HepG2 (cell line): Measurements from ENCODE around the gene JMJD8. TPM values are rescaled to one million over a fixed set of nuclear protein-coding genes. Genes with fewer than 3 reads are reported as not detected.

ENCODE experiments used
- ATAC-seq: fragments of 200-7000 bp; cut with Tn5 transposase; 3 replicates; pipeline ENCODE4 v1.9.1; 2020; ENCODE audit warnings: mild to moderate bottlenecking, moderate library complexity
- BruUV-seq: library from RNA; stranded (reverse); fragments of 400-500 nt; replicated peaks from 2 replicates; lab custom pipeline; 2021; lab: Mats Ljungman, UMichigan
- CTCF ChIA-PET: fragments of 300-600 bp; formaldehyde crosslinking; extraction: SDS; loops from one replicate; lab custom pipeline; 2021; ENCODE audit warnings: low total read pairs, inconsistent platforms, low intra/inter-chr PET ratio; lab: Yijun Ruan, JAX
- POLR2A ChIA-PET: fragments of 350-600 bp; sonication (Branson Sonifier 250); formaldehyde crosslinking; loops from one replicate; lab custom pipeline; 2020; ENCODE audit warnings: antibody characterized with exemption, inconsistent platforms; lab: Yijun Ruan, JAX
- DNase-seq: peaks from one replicate; pipeline ENCODE4 v3.0.0-alpha.2; 2015; ENCODE audit warnings: low spot score
- FAIRE-seq: peaks from 3 replicates; lab custom pipeline; 2011; peaks lifted over from hg19 to GRCh38; lab: Jason Lieb, UNC
- H2AFZ ChIP-seq: one replicate; pipeline ENCODE4 v1.6.1; 2011; ENCODE audit warnings: low read length, inconsistent platforms
- H3K27ac ChIP-seq: fragments of 300-600 bp; 3 replicates; pipeline ENCODE4 v1.8.0; 2011; ENCODE audit warnings: mixed run types, mild to moderate bottlenecking, mixed read lengths, low read length, inconsistent platforms; ENCODE audit not compliant: insufficient read depth; ENCODE audit errors: extremely low read length
- H3K27me3 ChIP-seq, 2 experiments: fragments of 200-600 bp in 1 of 2; 2 replicates in 1 of 2; 3 replicates in 1 of 2; pipeline versions ENCODE4 v1.6.0 to v1.8.0; 2011; ENCODE audit warnings: low read length in 2 of 2, mild to moderate bottlenecking in 2 of 2, moderate library complexity in 2 of 2, inconsistent platforms in 1 of 2; ENCODE audit not compliant: insufficient read depth in 2 of 2, control insufficient read depth in 1 of 2
- H3K36me3 ChIP-seq, 2 experiments: fragments of 200-600 bp in 1 of 2; replicated peaks in 1 of 2; 2 replicates in 1 of 2; 3 replicates in 1 of 2; pipeline versions ENCODE4 v1.5.1 to v1.8.0; 2011; ENCODE audit warnings: low read length in 2 of 2, inconsistent platforms in 1 of 2; ENCODE audit not compliant: insufficient read depth in 2 of 2, control insufficient read depth in 1 of 2
- H3K4me1 ChIP-seq: 2 replicates; pipeline ENCODE4 v1.5.1; 2012; ENCODE audit warnings: low read length, inconsistent platforms; ENCODE audit not compliant: insufficient read depth
- H3K4me2 ChIP-seq: 2 replicates; pipeline ENCODE4 v1.6.0; 2011; ENCODE audit warnings: low read depth, low read length, inconsistent platforms
- H3K4me3 ChIP-seq, 3 experiments: fragments of 200-600 bp in 1 of 3; sonication (generic), shearing (Covaris generic) in 1 of 3; replicated peaks in 1 of 3; 2 replicates each; pipeline ENCODE4 v1.5.1; 2011 to 2016; ENCODE audit warnings: low read length in 3 of 3, inconsistent platforms in 2 of 3, low read depth in 2 of 3, mild to moderate bottlenecking in 2 of 3, control low read depth in 1 of 3, mixed read lengths in 1 of 3; ENCODE audit not compliant: insufficient read depth in 1 of 3
- H3K79me2 ChIP-seq: one replicate; pipeline ENCODE4 v1.6.1; 2011; ENCODE audit warnings: low read length, inconsistent platforms; ENCODE audit not compliant: insufficient read depth
- H3K9ac ChIP-seq: 2 replicates; pipeline ENCODE4 v1.6.0; 2011; ENCODE audit warnings: mild to moderate bottlenecking, low read depth, low read length, inconsistent platforms; ENCODE audit not compliant: insufficient read depth
- H3K9me3 ChIP-seq: 2 replicates; pipeline ENCODE4 v1.5.1; 2012; ENCODE audit warnings: mild to moderate bottlenecking, low read length
- H4K20me1 ChIP-seq: 2 replicates; pipeline ENCODE4 v1.6.0; 2011; ENCODE audit warnings: inconsistent platforms, mild to moderate bottlenecking, low read length, moderate library complexity; ENCODE audit not compliant: insufficient read depth
- AGO2 ChIP-seq: fragments of 200-400 bp; formaldehyde crosslinking; optimal IDR thresholded peaks from 2 replicates; pipeline ENCODE3; 2017; ENCODE audit warnings: mild to moderate bottlenecking, low read depth, low read length, moderate library complexity
- FOXA3 ChIP-seq: IDR thresholded peaks from 2 replicates; pipeline ENCODE4 v1.6.1; 2016; ENCODE audit warnings: missing genetic modification reagents, missing compliant biosample characterization
- HNRNPL ChIP-seq: fragments of 200-400 bp; formaldehyde crosslinking; IDR thresholded peaks from 2 replicates; pipeline ENCODE4 v1.6.1; 2017; ENCODE audit warnings: mild to moderate bottlenecking, low read depth, low read length
- IRF2 ChIP-seq: IDR thresholded peaks from 2 replicates; pipeline ENCODE4 v1.6.1; 2018; ENCODE audit warnings: missing genetic modification reagents, missing compliant biosample characterization
- RBFOX2 ChIP-seq: fragments of 200-400 bp; formaldehyde crosslinking; IDR thresholded peaks from 2 replicates; pipeline ENCODE4 v1.6.1; 2017; ENCODE audit warnings: low read depth, mild to moderate bottlenecking, low read length
- YEATS4 ChIP-seq: sonication (generic); formaldehyde crosslinking; IDR thresholded peaks from 2 replicates; pipeline ENCODE4 v1.4.0; 2020; ENCODE audit warnings: missing genetic modification reagents, borderline replicate concordance
- ZC3H4 ChIP-seq: sonication (generic); formaldehyde crosslinking; IDR thresholded peaks from 2 replicates; pipeline ENCODE4 v1.4.0; 2020; ENCODE audit warnings: missing genetic modification reagents, borderline replicate concordance
- ZNF235 ChIP-seq: sonication (generic); formaldehyde crosslinking; IDR thresholded peaks from 2 replicates; pipeline ENCODE4 v1.8.1; 2023; ENCODE audit warnings: mild to moderate bottlenecking, missing genetic modification reagents, borderline replicate concordance
- ZNF251 ChIP-seq: sonication (generic); formaldehyde crosslinking; IDR thresholded peaks from 2 replicates; pipeline ENCODE4 v1.9.0; 2021; ENCODE audit warnings: mild to moderate bottlenecking, missing genetic modification reagents
- ZNF430 ChIP-seq: sonication (generic); formaldehyde crosslinking; IDR thresholded peaks from 2 replicates; pipeline ENCODE4 v1.9.0; 2021; ENCODE audit warnings: mild to moderate bottlenecking, missing genetic modification reagents
- ZNF629 ChIP-seq: sonication (generic); formaldehyde crosslinking; conservative IDR thresholded peaks from 2 replicates; pipeline ENCODE4 v1.5.0; 2020; ENCODE audit warnings: missing genetic modification reagents
- WGBS: methylation state at CpG from one replicate; pipeline ENCODE4 v1.1.6; 2017; ENCODE audit warnings: low lambda C conversion rate; 5-methylcytosine and 5-hydroxymethylcytosine counted together
- in situ Hi-C: cut with HindIII; loops from 2 replicates; pipeline ENCODE4 v1.10.0; 2017; ENCODE audit warnings: low pct_unique_long_range_greater_than_20kb; ENCODE audit not compliant: extremely low pct_ligation_motif_present
- intact Hi-C: fragments of 100-400 bp; cut with micrococcal nuclease; formaldehyde crosslinking; loops from one replicate; pipeline ENCODE4 v1.10.0; 2022; ENCODE audit not compliant: unreplicated experiment
- polyA plus RNA-seq, 8 experiments: library from polyadenylated mRNA; depleted of rRNA in 3 of 8; stranded (reverse) in 7 of 8; unstranded in 1 of 8; fragments of >200 nt; fragmentation: Illumina TruSeq in 4 of 8; extraction: Trizol in 4 of 8; gene quantifications; 2 replicates each; pipeline versions ENCODE4 v1.2.1 to v1.2.3, GENCODE V29; 2011 to 2016; ENCODE audit warnings: low read depth in 4 of 8, missing spikeins in 1 of 8, mixed read lengths in 1 of 8; ENCODE audit not compliant: insufficient read depth in 1 of 8
- total RNA-seq, 5 experiments: library from RNA; depleted of rRNA; stranded (reverse); fragments of >200 nt; fragmentation: Illumina TruSeq; extraction: Trizol; gene quantifications; 2 replicates each; pipeline ENCODE4 v1.2.3, GENCODE V29; 2016; ENCODE audit warnings: low read depth in 1 of 5
- TF ChIP-seq, protein P1 (sequence below): sonication (generic); formaldehyde crosslinking; IDR thresholded peaks from 2 replicates; pipeline ENCODE4 v1.8.1; 2023; ENCODE audit warnings: mild to moderate bottlenecking, missing genetic modification reagents

Gene JMJD8
- total and polyA plus RNA-seq, 2 of the 13 experiments (the other 11 are each of a cell fraction or from before 2014, with no cell fraction given): 2.6 to 11.8 TPM

DNA sequence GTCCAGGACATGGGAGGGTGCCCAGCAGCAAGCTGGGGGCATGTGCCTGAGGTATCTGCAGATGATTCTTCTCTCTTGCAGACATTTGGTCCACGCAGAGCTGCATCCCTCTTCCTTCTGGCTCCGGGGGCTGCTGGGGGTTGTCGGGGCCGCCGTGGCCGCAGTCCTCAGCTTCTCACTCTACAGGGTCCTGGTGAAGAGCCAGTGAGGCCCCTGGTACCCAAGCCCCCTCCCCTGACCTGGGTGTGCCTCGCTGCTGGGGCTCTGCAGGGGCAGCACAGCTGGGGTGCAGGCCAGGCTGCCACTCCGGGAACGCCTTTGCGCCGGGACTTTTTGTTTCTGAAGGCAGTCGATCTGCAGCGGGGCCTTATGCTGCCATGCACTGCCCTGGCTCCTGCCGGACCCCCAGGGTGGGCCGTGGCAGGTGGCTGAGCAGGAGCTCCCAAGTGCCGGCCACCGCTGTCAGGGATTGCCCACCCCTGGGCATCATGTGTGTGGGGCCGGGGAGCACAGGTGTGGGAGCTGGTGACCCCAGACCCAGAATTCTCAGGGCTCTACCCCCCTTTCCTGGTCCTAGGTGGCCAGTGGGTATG, 10.6 kb downstream of the JMJD8 start (continued):
- TF ChIP-seq, protein P1, sequence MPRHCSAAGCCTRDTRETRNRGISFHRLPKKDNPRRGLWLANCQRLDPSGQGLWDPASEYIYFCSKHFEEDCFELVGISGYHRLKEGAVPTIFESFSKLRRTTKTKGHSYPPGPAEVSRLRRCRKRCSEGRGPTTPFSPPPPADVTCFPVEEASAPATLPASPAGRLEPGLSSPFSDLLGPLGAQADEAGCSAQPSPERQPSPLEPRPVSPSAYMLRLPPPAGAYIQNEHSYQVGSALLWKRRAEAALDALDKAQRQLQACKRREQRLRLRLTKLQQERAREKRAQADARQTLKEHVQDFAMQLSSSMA (CRISPR knock-in tag): no peak
- TF ChIP-seq, all 625 proteins: peak for 4

DNA sequence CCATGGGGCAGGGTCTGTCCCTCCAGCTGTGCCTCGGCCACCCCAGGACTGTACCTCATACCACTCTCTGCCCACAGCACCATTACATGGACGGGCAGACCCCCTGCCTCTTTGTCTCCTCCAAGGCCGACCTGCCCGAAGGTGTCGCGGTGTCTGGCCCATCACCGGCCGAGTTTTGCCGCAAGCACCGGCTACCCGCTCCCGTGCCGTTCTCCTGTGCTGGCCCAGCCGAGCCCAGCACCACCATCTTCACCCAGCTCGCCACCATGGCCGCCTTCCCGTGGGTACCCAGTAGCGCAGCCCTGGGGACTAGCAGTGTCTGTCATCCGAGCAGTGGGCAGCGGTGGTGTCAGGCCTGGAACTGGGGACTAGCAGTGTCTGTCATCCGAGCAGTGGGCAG, 11.3 kb downstream of the JMJD8 start:
- no peaks in the 10 kb centered on the region for H4K20me1 ChIP-seq
- H3K9me3 ChIP-seq: no peaks in the 10 kb centered on the region
- BruUV-seq: no TSS peak
- H3K27me3 ChIP-seq: no peaks in the 10 kb centered on the region
- H3K36me3 ChIP-seq: peaks cover 22 to 42% of the 10 kb centered on the region in 2 experiments; a peak in 4 of 5 replicates
- H3K4me3 ChIP-seq: no peak overlapping the region
- intact Hi-C loops: no loop called here
- peaks cover 32% of the 10 kb centered on the region for H3K4me1 ChIP-seq
- no peak overlapping the region for H3K4me2 ChIP-seq
- WGBS: 100% methylated on average over 13 of the region's 21 CpGs
- DNase-seq: no peak
- H3K79me2 ChIP-seq: peaks cover 17% of the 10 kb centered on the region
- CTCF ChIA-PET: no interaction called here
- H2AFZ ChIP-seq: no peak overlapping the region
- H3K9ac ChIP-seq: no peak overlapping the region
- ATAC-seq: no peak
- POLR2A ChIA-PET: no interaction called here
- no peak for FAIRE-seq
- TF ChIP-seq ZNF251 (CRISPR knock-in tag) (no peak), ZNF235 (CRISPR knock-in tag) (no peak), AGO2 (peak; percentile 12), ZC3H4 (CRISPR knock-in tag) (no peak), YEATS4 (CRISPR knock-in tag) (no peak), ZNF430 (CRISPR knock-in tag) (no peak), IRF2 (no peak), HNRNPL (0 out of 2 replicates have a peak, but pooled peaks have one; percentile 15), ZNF629 (CRISPR knock-in tag) (no peak), RBFOX2 (peak; percentile 27; the same call in 1 of the 2 replicates), FOXA3 (CRISPR knock-in tag) (no peak)
- TF ChIP-seq, all 625 proteins: peak for 3
- in situ Hi-C loops: no loop called here
- H3K27ac ChIP-seq: no peak overlapping the region
